ENCODE data around the gene LDLRAD4.
"Not testable (repeated sequence)": the region's sequence is repeated elsewhere in the genome, so short reads cannot be mapped to it uniquely, and the experiment has no call there.

LDLRAD4 gene

DNA sequence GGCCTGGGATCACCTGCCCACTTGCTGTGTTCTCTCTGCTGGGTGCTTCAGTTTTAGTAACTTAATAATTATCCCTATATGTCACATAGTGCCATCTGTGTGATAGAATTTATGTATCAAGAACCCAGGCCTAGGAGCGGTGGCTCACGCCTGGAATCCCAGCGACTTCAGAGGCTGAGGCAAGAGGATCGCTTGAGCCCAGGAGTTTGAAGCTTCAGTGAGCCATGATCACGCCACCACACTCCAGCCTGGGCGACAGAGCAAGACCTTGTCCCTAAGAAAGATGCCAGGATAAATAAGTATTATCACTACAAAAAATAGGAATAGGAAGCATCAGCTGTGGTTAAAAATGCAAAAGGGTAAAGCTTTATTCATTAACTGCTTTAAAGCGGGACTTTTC is 267.0 kb downstream of the LDLRAD4 start:
- no peak overlapping the region for H3K4me3 ChIP-seq (ENCODE audit: low read depth, low read length)
- TF ChIP-seq, protein P1, sequence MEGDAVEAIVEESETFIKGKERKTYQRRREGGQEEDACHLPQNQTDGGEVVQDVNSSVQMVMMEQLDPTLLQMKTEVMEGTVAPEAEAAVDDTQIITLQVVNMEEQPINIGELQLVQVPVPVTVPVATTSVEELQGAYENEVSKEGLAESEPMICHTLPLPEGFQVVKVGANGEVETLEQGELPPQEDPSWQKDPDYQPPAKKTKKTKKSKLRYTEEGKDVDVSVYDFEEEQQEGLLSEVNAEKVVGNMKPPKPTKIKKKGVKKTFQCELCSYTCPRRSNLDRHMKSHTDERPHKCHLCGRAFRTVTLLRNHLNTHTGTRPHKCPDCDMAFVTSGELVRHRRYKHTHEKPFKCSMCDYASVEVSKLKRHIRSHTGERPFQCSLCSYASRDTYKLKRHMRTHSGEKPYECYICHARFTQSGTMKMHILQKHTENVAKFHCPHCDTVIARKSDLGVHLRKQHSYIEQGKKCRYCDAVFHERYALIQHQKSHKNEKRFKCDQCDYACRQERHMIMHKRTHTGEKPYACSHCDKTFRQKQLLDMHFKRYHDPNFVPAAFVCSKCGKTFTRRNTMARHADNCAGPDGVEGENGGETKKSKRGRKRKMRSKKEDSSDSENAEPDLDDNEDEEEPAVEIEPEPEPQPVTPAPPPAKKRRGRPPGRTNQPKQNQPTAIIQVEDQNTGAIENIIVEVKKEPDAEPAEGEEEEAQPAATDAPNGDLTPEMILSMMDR (IDR thresholded peaks at IDR 0.05; ENCODE audit: low read depth, low read length) = no peak

DNA sequence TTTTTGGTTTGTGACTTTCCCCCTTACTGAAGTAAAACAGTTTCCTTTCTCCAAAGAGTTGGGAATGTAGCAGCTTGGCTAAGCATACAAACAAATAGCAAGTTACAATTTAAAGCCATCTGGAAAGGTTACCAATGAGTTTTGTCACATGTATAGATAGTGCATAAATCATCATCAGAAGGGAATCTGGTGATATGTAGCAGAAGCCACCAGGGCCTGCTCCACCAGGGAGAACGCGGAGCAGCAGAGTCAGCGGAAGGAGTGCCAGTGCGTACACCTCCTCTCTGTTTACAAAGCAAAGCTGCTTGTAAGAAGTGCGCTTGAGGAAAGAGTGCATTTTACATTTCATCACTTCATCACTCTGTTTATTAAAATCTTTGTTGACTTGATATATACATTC is 267.7 kb downstream of the LDLRAD4 start:
- H3K4me3 ChIP-seq (ENCODE audit: low read depth, low read length) = no peak overlapping the region
- TF ChIP-seq, protein P1 (IDR thresholded peaks at IDR 0.05; ENCODE audit: low read depth, low read length) = no peak

DNA sequence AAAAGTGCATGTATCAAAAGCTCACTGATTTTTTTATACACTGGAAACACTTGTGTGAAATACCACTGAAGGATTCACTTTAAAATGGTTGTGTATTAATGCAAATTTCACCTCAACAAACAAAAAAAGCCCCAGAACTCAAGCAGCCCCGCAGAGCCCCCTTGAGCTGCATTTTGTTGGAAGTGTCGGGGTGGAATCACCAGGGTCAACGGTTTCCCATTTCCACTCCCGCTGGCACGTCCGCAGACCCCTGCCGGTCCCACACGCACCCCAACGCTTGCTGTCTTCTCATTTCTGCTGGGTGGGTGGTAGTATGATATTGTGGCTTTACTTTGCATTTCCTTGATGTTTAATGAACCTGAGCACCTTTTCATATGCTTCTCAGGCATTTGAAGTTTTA is 268.1 kb downstream of the LDLRAD4 start:
- H3K4me3 ChIP-seq (ENCODE audit: low read depth, low read length) = no peak overlapping the region
- TF ChIP-seq, protein P1 (IDR thresholded peaks at IDR 0.05; ENCODE audit: low read depth, low read length) = no peak

DNA sequence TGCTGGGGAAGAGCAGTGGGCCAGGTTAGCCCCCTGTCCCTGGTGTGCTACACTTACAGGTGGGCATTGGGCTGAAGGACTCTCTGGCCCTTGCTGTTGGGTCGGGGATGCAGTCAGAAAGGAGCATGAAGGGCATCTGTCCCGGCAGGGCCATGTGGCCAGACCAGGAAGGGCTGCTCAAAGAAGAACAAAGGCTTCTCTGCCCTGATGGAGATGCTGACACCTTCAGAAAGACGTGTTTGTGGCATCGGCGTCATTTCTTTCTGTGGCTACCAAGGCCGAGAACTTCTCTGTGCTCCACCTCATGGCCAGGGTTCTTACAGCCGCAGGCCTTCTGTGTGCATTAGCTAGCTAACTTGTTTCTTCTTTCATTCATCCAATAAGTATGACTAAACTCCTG is 268.7 kb downstream of the LDLRAD4 start:
- no peak overlapping the region for H3K4me3 ChIP-seq (ENCODE audit: low read depth, low read length)

DNA sequence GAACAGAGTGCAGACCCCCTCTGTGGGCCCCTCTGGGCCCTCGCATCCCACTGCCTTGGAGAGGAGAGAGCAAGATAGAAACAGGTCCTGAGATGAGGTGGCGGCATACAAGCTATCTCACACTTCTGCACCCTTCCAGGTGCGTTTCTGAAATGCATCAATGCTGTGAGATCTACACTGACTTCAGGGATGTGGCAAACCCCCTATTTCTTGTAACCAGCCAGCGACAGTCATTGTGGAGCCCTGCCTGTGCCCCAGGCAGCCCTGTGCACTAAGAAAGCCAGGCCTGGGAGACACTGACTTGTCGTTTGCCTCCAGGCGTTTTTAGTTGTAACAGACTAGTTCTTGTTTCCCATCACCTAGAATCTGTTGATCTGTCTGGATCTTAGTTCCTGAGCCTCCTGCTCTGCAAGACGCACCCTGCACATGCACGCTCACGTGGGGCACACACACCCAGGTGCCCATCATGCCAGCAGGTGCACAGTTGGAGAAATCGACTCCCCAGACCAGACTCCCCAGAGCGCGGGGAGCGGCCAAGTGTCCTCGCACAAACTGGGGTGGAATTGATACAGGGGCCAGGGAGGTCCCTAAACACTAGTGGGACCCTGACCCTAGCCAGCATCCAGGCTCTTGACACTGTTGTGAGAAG is 269.8 kb downstream of the LDLRAD4 start:
- TF ChIP-seq, protein P1 (IDR thresholded peaks at IDR 0.05; ENCODE audit: low read depth, low read length) = no peak

More for the DNA sequence above, 268.7 kb downstream of the LDLRAD4 start:
- TF ChIP-seq, protein P1 (IDR thresholded peaks at IDR 0.05; ENCODE audit: low read depth, low read length) = no peak

GRCh38 chr18:13489303-13489702 is 270.7 kb downstream of the LDLRAD4 start:
- not testable (repeated sequence) for H3K4me3 ChIP-seq (ENCODE audit: low read depth, low read length)

More for the DNA sequence above, 269.8 kb downstream of the LDLRAD4 start:
- H3K4me3 ChIP-seq (ENCODE audit: low read depth, low read length) = no peak overlapping the region

GRCh38 chr18:13491138-13491537 is 272.6 kb downstream of the LDLRAD4 start:
- H3K4me3 ChIP-seq (ENCODE audit: low read depth, low read length) = no peak overlapping the region
- TF ChIP-seq, protein P1 (IDR thresholded peaks at IDR 0.05; ENCODE audit: low read depth, low read length) = no peak

GRCh38 chr18:13492314-13492713 is 273.8 kb downstream of the LDLRAD4 start:
- no peak overlapping the region for H3K4me3 ChIP-seq (ENCODE audit: low read depth, low read length)
- TF ChIP-seq, protein P1 (IDR thresholded peaks at IDR 0.05; ENCODE audit: low read depth, low read length) = no peak
